HG03469 (cell line): Measurements from ENCODE around the gene SHISA9.

Source experiments
- ATAC-seq: cut with Tn5 transposase; IDR thresholded peaks from one replicate; pipeline ENCODE4 v1.9.1; 2021; ENCODE audit warnings: mild to moderate bottlenecking, moderate library complexity, moderate number of reproducible peaks; ENCODE audit not compliant: unreplicated experiment

Gene SHISA9

GRCh38 chr16:12942861-12943260 is 41.5 kb downstream of the SHISA9 start:
- ATAC-seq = no peak

DNA sequence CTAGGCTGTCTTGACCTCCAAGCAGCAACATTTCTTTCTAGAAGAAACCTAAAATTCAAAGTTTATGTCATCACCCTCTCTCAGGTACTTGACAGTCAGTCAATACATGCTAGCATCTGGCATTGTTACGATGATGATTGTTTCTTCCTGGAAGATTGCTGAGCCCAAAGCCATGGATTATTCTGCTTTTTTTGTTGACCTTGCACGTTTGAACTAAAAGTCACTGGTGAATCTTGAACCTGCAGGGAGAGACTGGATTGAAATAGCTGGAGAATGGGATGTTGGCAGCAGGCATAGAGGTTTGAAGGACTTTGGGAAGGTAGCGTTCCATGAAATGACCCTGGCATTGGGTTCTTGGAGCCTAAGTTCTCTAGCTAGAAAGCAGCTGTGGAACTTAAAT is 42.9 kb downstream of the SHISA9 start:
- ATAC-seq = no peak

DNA sequence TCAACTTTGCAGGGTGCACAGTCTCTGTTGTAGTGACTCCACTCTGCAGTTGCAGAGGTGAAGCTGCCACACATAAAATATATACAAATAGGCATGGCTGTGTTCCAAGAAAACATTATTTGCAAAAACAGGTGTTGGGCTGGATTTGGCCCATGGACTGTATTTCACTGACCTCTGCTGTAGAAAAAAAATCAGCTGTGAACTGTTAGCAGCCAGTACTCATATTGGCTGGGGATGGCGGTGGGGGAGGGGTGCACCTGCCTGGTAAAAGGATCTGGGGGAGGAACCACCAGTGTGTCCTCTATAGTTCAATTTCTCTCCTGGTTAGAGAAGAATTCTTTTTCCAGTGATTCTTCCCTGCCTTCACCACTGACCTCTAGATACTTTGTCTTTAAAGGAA is 50.0 kb downstream of the SHISA9 start:
- ATAC-seq = no peak

DNA sequence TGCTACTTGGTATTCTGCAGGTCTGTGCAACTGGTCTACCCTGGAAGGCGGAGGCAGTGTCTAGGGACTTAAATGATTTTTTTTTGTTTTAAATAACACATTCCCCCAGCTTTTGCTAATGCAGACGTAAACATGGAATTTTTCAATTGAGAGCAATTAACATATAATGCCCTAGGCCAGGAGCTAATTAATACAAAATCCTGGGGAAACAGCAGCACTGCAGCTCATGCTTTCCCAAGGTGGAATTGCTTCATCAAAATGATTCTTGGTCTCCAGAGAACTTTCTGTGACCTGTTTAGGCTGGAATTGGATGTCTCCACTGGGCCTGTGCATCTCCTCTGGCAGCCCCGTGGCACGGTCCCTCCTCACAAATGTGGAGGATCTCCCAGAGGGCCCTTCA is 50.6 kb downstream of the SHISA9 start:
- ATAC-seq = no peak

DNA sequence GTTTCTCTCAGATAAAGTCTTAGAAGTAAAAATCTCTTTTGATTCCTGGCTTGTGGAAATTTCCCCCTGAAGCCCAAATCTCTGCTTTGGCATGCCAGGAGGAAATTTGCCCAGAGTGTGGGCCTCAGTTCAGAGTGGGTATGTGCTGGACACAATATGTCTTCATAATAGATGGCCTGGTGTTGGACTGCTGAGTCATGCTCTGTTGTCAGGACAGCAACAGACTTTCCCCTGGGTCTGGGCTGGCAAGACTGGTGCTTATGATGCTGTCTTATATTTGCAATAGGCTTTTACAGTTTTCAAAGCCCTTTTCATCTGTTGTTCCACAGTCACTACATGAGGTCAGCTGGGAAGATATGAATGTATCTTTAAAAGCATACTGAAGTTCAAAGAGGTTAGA is 57.0 kb downstream of the SHISA9 start:
- no peak for ATAC-seq

DNA sequence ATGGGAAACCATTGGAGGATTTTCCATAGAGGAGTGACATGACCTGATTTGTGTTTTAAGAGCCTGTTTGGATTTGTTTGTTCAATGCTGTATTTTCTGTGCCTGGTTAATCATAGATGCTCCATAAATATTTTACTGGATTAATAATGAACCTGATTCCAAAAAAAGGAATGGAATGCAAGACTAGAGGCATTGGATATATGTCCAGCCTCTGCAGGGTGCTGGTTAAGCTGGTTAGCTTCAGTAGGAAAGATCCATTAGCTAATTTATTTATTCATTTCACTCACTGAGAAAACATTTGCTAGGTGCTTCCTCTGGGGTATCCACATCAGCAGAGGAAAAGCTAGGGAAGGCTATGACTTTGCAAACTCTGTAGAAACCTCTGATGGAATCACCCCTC is 57.7 kb downstream of the SHISA9 start:
- no peak for ATAC-seq

GRCh38 chr16:12961626-12962025 is 60.2 kb downstream of the SHISA9 start:
- ATAC-seq = no peak

DNA sequence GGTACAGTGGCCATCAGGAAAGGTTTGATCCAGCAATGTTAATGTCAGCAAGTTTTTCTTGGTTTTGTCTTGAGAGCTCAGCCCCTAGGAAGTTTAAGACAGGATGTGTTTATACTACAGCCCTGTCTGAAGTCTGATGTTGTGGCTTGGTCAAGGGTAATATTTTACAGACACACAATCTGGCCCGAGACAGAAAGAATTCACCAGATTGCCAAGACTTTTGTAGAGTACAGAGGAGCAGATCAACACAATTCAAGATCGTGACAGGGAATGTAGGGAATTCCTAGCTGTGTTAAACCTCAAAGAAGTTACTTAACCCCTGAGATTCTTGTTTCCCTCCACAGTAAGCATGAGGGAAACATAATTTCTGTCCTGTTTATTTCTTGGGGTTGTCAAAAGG is 63.1 kb downstream of the SHISA9 start:
- ATAC-seq = no peak

DNA sequence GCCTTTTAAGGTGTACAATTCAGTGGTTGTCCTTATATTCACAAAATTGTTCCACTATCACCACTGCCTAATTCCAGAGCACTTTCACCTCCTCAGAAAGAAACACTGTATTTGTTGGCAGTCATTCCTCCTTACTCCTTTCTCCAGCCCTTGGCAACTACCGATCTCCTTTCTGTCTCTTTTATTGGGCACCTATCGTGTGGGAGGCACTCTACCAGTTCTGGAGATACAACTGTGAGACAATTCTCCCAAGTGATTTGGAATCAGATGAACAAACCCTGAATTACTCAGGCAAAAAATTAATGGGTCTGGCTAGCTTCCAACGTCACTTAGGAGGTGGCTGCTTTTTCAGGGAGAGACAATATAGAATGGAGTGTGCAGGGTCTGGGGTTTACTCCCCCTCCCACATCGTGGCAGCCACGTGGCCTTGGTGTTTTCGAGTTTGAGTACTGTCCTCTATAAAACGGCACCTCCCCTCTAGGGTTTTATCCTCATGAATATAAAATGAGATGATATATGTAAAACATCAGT is 63.9 kb downstream of the SHISA9 start:
- ATAC-seq = no peak

DNA sequence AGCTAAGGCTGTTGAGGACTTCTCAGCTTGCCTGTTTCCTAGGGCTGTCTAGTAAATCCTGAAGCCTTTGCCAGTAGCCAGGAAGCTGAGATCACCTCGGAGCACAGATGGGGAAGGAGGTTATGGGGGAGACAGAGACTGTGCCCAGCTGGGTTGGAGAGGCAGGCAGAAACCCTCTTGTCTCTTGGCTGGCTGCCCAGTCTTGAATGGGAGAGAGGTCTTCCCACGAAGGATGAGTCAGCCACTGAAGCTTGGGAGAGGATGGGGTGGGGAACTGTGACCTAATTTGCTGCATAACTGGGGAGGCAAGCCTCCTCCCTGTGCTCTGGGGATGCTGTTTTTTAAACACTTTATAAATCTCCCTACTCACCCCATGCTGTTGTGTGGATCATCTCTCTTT is 69.8 kb downstream of the SHISA9 start:
- ATAC-seq = no peak

DNA sequence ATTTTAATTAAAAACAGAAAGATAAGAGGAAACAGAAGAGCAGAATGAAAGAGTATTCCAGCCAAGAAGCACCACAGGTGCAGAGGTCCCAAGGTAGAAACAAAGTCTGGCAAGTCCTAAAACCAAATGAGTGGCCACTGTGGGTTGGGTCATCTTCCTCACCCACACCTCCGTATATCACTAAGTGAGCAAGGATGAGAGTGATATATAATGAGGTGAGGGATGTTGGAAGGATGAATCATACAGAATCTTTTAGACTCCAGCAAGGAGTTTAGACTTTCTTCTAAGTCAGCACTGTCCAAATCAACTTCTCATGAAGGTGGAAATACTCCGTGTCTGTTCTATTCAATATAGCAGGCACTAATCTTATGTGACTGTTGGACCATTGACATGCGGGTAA is 70.8 kb downstream of the SHISA9 start:
- ATAC-seq = no peak

GRCh38 chr16:12975766-12976165 is 74.4 kb downstream of the SHISA9 start:
- no peak for ATAC-seq

DNA sequence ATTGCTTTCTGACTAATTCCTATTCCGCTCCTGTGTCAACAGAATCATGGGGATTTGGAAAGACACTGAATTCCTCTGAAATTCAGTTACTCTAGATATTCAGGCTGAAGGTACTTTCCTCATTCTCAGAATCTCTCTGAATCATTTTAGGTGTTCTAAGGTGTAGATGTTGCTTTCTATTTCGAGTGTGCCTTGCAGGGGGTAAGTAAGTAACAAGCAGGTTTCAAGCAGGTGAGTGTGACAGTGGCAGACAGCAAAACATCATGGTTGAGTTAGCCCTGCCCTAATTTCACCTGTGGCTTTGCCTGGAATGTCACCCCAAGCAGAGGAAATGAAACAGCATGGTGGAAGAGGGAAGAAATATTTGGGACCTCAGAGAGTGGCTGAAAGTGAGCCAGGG is 75.1 kb downstream of the SHISA9 start:
- no peak for ATAC-seq

GRCh38 chr16:12976936-12977335 is 75.5 kb downstream of the SHISA9 start:
- ATAC-seq = no peak

GRCh38 chr16:12985516-12985915 is 84.1 kb downstream of the SHISA9 start:
- ATAC-seq = no peak

GRCh38 chr16:12988071-12988470 is 86.7 kb downstream of the SHISA9 start:
- ATAC-seq = no peak

DNA sequence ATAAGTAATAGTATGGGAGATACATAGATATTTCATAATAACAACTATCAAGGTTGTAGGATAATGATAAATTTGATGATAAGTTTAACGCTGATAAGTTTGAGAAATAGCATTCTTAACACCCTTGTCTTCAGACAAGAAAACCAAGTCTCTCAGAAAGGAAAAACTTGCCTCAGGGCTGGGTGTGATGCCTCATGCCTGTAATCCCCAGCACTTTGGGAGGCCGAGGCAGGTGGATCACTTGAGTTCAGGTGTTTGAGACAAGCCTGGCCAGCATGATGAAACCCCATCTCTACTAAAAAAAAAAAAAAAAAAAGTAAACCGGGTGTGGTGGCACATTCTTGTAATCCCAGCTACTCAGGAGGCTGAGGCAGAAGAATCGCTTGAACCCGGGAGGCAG is 90.7 kb downstream of the SHISA9 start:
- no peak for ATAC-seq

- ATAC-seq = no peak
Observed at GRCh38 chr16:12994402-12994801, 93.0 kb downstream of the SHISA9 start.

DNA sequence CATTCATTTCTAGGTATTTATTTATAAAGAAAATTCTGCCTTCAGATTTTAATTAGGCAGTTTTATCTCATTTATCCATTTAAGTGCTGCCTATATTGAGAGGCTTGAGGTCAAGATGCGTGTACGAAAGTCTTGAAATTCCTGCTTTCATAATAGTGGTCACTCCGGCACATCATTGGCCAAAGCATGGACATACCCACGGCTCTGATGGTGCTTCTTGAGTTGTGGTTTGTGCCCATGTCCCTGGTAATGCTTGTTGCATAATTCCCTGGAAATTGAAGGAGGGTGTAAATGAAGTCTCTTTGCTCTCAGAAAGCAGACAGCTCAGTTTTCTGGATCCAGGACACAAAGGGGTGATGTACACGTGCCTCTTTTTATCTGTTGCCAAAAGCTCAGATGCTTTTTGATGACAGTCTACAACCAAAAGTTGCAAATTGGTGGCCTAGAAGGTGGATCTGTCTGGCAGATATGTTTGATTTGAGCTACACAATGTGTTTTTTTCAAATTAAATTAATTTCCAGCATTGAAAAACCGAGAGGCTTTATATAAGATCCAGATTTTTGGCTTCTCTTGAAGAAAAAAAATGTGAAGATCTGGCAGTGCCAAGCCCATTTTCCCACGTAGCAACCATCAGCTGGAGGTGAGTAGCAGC is 94.4 kb downstream of the SHISA9 start:
- ATAC-seq = no peak

GRCh38 chr16:12998361-12999085 is 97.1 kb downstream of the SHISA9 start:
- ATAC-seq = no peak

DNA sequence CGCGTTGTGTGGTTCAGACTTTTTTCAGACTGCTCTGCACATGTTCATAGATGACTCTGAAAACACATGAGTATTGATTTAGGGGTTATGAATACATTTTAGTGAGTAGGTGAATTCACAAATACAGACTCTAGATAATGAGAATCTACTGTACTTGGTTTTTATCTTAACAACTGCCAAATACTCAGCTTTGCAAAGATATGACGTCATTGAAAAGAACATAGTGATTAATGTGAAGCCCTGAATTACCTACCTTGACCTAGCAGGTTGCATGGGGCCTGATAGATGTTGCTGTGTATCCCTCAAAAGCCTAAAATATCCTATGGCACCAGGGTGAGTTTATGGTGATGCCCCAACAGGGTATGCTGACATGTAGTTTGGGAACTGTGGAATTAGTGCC is 98.0 kb downstream of the SHISA9 start:
- ATAC-seq = no peak

DNA sequence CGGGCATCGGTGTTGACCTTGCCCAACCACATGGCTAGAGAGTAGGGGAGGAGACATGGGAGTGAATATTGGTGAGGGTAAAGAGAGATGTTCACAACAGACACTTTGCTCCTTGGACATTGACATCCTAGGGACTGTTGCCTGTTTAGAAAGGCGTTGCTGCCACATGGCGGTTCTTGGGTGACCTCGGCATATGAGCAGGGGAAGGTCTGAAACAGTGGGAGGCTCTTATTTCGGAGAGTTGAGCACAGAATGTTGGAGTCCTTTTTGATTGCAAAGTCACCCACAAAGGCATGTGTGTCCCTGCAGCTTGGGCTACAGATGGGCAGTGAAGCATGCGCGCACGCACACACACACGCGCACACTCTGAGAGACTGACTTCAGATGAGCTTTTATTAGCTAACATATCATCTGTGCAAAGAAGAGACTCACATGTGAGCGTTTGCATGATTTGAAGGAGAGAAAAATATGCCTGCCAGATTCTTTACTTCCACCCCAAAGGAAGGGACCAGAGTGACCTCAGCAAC is 104.4 kb downstream of the SHISA9 start:
- no peak for ATAC-seq
